HEK293 (cell line): ENCODE measurements around the gene GJC2.

Source experiments
- ATF2 ChIP-seq: fragments of 450-650 bp; formaldehyde crosslinking; IDR thresholded peaks from 2 replicates; pipeline ENCODE4 v1.5.1; 2016; ENCODE audit warnings: missing biosample characterization, missing genetic modification characterization, low read depth
- CTCF ChIP-seq: fragments of 450-650 bp; formaldehyde crosslinking; IDR thresholded peaks from 2 replicates; pipeline ENCODE4 v1.5.1; 2016; ENCODE audit warnings: missing biosample characterization, missing genetic modification characterization
- REST ChIP-seq: fragments of 450-650 bp; formaldehyde crosslinking; IDR thresholded peaks from 2 replicates; pipeline ENCODE4 v1.5.1; 2016; ENCODE audit warnings: missing biosample characterization, missing genetic modification characterization
- TCF7L2 ChIP-seq: IDR thresholded peaks from 2 replicates; pipeline ENCODE4 v1.6.1; 2011; ENCODE audit warnings: low read depth, mild to moderate bottlenecking, inconsistent platforms, low read length, moderate library complexity, borderline replicate concordance
- ZBTB8A ChIP-seq: fragments of 450-650 bp; formaldehyde crosslinking; IDR thresholded peaks from 2 replicates; pipeline ENCODE4 v1.5.1; 2016; ENCODE audit warnings: missing biosample characterization, missing genetic modification characterization
- ZNF214 ChIP-seq: fragments of 450-650 bp; formaldehyde crosslinking; IDR thresholded peaks from 2 replicates; pipeline ENCODE4 v1.5.1; 2017; ENCODE audit warnings: missing biosample characterization, mild to moderate bottlenecking, missing genetic modification characterization, borderline replicate concordance
- ZNF223 ChIP-seq: fragments of 450-650 bp; formaldehyde crosslinking; IDR thresholded peaks from 2 replicates; pipeline ENCODE4 v1.5.1; 2016; ENCODE audit warnings: missing biosample characterization, missing genetic modification characterization
- ZNF423 ChIP-seq: fragments of 450-650 bp; formaldehyde crosslinking; IDR thresholded peaks from 2 replicates; pipeline ENCODE4 v1.5.1; 2016; ENCODE audit warnings: missing biosample characterization, missing genetic modification characterization
- ZNF501 ChIP-seq: fragments of 450-650 bp; formaldehyde crosslinking; IDR thresholded peaks from 2 replicates; pipeline ENCODE4 v1.5.1; 2016; ENCODE audit warnings: missing biosample characterization, missing genetic modification characterization
- ZNF585B ChIP-seq: fragments of 450-650 bp; formaldehyde crosslinking; IDR thresholded peaks from 2 replicates; pipeline ENCODE4 v1.5.1; 2016; ENCODE audit warnings: missing biosample characterization, missing genetic modification characterization
- TF ChIP-seq, protein P1 (sequence below): fragments of 450-650 bp; formaldehyde crosslinking; IDR thresholded peaks from 2 replicates; pipeline ENCODE4 v1.5.1; 2016; ENCODE audit warnings: missing biosample characterization, missing genetic modification characterization
- TF ChIP-seq, protein P2 (sequence below): fragments of 450-650 bp; formaldehyde crosslinking; IDR thresholded peaks from 2 replicates; pipeline ENCODE4 v1.5.1; 2016; ENCODE audit warnings: missing biosample characterization, missing genetic modification characterization, borderline replicate concordance
- TF ChIP-seq, protein P3 (sequence below): fragments of 450-650 bp; formaldehyde crosslinking; IDR thresholded peaks from 2 replicates; pipeline ENCODE4 v1.5.1; 2016; ENCODE audit warnings: missing biosample characterization, missing genetic modification characterization

DNA sequence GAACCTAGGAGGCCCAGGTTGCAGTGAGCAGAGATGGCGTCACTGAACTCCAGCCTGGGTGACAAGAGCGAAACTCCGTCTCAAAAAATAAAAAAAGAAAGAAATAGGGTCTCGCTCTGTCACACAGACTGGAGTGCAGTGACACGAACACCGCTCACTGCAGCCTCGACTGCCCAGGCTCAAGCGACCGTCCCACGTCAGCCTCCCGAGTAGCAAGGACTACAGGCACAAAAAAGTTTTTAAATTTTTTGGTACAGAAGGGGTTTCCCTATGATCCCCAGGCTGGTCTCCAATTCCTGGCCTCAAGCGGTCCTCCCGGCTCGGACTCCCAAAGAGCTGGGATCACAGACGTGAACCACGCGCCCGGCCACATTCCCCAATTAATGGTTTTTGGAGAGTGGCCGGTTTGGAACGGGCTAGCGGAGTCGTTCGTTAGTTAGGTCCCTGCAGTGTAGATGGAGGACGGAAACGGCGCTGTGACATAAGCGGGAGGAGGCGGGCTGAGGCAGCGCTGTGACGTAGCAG, 10.3 kb upstream of the GJC2 start:
- TF ChIP-seq ATF2 (tag by site-specific recombination) (no peak), ZNF585B (tag by site-specific recombination) (no peak), ZNF223 (tag by site-specific recombination) (no peak), ZNF501 (tag by site-specific recombination) (no peak; the same call in 1 of the 2 replicates), CTCF (tag by site-specific recombination) (no peak), TCF7L2 (no peak; the same call in 1 of the 2 replicates), ZBTB8A (tag by site-specific recombination) (no peak), ZNF423 (no peak), REST (no peak), ZNF214 (no peak)
- TF ChIP-seq, protein P1, sequence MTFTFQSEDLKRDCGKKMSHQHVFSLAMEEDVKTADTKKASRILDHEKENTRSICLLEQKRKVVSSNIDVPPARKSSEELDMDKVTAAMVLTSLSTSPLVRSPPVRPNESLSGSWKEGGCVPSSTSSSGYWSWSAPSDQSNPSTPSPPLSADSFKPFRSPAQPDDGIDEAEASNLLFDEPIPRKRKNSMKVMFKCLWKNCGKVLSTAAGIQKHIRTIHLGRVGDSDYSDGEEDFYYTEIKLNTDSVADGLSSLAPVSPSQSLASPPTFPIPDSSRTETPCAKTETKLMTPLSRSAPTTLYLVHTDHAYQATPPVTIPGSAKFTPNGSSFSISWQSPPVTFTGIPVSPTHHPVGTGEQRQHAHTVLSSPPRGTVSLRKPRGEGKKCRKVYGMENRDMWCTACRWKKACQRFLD (tag by site-specific recombination), result no peak
- TF ChIP-seq, protein P2, sequence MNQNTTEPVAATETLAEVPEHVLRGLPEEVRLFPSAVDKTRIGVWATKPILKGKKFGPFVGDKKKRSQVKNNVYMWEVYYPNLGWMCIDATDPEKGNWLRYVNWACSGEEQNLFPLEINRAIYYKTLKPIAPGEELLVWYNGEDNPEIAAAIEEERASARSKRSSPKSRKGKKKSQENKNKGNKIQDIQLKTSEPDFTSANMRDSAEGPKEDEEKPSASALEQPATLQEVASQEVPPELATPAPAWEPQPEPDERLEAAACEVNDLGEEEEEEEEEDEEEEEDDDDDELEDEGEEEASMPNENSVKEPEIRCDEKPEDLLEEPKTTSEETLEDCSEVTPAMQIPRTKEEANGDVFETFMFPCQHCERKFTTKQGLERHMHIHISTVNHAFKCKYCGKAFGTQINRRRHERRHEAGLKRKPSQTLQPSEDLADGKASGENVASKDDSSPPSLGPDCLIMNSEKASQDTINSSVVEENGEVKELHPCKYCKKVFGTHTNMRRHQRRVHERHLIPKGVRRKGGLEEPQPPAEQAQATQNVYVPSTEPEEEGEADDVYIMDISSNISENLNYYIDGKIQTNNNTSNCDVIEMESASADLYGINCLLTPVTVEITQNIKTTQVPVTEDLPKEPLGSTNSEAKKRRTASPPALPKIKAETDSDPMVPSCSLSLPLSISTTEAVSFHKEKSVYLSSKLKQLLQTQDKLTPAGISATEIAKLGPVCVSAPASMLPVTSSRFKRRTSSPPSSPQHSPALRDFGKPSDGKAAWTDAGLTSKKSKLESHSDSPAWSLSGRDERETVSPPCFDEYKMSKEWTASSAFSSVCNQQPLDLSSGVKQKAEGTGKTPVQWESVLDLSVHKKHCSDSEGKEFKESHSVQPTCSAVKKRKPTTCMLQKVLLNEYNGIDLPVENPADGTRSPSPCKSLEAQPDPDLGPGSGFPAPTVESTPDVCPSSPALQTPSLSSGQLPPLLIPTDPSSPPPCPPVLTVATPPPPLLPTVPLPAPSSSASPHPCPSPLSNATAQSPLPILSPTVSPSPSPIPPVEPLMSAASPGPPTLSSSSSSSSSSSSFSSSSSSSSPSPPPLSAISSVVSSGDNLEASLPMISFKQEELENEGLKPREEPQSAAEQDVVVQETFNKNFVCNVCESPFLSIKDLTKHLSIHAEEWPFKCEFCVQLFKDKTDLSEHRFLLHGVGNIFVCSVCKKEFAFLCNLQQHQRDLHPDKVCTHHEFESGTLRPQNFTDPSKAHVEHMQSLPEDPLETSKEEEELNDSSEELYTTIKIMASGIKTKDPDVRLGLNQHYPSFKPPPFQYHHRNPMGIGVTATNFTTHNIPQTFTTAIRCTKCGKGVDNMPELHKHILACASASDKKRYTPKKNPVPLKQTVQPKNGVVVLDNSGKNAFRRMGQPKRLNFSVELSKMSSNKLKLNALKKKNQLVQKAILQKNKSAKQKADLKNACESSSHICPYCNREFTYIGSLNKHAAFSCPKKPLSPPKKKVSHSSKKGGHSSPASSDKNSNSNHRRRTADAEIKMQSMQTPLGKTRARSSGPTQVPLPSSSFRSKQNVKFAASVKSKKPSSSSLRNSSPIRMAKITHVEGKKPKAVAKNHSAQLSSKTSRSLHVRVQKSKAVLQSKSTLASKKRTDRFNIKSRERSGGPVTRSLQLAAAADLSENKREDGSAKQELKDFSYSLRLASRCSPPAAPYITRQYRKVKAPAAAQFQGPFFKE, result no peak
- TF ChIP-seq, protein P3, sequence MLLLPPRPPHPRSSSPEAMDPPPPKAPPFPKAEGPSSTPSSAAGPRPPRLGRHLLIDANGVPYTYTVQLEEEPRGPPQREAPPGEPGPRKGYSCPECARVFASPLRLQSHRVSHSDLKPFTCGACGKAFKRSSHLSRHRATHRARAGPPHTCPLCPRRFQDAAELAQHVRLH (tag by site-specific recombination), result no peak
